HG02870 (cell line): ENCODE data around the gene NGF.
"Not testable (repeated sequence)": the region's sequence is repeated elsewhere in the genome, so short reads cannot be mapped to it uniquely, and the experiment has no call there.

Experiments used
- ATAC-seq: cut with Tn5 transposase; IDR thresholded peaks from one replicate; pipeline ENCODE4 v1.9.1; 2021; ENCODE audit warnings: mild to moderate bottlenecking, moderate library complexity; ENCODE audit not compliant: unreplicated experiment

The NGF gene

DNA sequence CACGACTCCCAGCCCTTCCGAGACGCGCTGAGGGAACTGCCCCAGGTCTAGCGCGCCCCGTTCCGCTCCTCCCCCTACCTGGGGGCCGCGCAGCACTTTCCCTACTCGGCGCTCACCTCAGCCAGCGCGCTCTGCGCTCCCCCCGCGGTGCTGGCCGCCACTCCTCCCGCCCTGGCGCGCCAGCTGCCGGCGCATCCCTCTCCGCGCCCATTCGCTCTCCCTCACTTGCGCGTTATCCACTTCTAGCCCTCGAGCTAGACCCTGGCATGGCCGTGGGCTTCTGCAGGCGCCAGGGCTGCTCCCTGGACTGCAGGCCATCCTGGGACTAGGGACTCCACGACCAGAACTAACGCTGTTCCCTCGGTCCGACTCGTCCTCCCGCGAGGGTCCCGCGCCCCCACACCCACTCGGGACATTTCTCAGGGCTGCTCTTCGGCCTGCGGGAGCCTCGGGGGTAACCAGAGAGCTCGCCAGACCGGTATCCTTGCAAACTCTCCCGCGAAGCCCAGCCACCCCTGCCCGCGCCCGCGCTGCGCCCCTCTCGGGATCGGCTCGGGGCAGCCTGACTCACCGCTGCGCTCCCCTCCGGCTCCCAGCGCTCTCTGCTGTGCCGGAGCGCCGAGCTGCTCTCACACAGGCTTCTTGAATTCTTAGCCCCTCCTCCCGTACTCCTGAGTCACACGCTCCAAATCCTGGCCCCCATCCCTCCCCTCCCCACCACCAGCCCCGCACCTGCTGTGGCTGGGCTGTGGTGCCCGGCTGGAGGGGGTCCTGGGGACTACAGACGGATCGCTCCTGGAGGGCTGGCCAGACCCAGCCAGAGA, at the start of gene NGF:
NGF (minus strand) TSS at position 617 of the 824 bp plus-strand sequence. CDS start 51,454 bp downstream, outside the sequence.
- ATAC-seq, result no peak

DNA sequence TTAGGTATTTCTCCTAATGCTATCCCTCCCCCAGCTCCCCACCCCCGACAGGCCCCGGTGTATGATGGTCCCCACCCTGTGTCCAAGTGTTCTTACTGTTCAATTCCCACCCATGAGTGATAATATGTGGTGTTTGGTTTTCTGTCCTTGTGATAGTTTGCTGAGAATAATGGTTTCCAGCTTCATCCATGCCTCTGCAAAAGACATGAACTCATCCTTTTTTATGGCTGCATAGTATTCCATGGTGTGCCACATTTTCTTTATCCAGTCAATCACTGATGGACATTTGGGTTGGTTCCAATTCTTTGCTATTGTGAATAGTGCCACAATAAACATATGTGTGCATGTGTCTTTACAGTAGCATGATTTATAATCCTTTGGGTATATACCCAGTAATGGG, 45.4 kb upstream of the NGF start:
- not testable (repeated sequence) for ATAC-seq

DNA sequence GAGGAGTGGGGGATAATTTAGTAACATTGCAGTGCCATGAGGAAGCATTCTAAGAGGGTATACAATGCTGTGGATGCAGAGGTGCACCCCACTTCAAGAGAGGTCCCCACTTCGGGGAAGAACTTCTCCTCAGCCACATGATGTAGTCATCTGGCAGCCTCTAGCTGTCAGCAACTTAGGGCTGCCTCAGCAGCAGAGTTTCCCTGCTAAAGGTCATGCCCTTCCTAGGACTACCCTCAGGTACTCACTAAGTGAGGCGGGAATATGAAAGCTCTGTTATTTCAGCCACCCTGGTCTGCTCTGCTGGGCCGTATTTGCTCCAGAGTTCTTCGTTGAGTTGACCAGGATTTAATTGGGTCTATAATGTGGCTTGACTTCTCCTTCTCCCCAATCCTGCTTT, 41.9 kb upstream of the NGF start:
- no peak for ATAC-seq

DNA sequence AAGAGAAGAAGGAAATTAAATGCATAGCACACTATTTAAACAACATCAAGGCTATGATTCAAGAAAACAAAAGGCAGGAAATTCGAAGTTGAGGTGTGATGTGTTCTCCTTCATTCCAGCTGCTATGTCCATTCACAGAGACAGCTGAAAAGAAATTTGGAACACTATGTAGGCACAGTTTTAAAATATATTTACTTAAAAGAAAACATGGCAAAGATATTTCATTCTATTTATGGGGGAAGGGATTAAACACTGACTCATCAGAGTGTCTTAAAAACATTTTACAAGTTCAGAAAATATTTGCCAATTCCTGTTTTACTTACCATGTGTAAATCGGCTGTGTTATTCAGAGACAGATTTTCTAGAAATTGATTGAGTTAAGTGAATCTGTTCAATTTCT, 39.4 kb upstream of the NGF start:
- no peak for ATAC-seq

DNA sequence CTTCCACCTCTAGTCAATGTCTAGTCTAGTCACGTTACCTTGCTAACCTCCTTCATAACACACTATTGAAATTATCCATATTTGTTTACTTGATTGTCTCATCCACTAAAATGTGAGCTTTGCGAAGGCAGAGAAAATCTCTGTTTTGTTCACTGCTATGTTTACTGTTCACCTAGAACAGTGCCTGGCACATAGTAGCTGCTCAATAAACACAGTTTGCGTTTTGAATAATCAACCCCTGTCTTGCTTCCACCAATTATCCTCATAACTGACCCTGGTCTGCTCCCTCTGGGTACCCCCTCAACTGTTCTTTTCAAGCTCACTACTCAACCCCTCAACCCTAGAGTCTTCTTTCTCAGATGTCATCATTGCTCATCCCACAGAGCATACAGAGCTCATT, 36.5 kb upstream of the NGF start:
- no peak for ATAC-seq

DNA sequence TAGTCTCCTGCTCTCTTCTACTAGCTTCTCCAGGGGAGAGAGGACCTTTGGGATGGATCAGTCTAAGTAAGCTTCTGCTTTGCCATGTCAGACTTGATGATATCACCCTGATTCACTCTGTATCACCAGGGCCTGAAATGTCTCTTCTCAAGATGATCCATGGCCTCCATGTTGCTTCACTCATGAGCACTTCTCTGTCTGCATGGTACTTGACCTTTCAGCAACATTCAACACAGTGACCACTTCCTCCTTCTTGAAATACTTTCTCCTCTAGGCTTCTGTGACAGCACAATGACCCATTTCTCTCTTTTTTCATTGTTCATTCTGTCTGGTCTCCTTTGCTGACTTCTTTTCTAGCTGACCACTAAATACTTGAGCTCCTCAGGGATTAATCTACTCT, 35.3 kb upstream of the NGF start:
- no peak for ATAC-seq

DNA sequence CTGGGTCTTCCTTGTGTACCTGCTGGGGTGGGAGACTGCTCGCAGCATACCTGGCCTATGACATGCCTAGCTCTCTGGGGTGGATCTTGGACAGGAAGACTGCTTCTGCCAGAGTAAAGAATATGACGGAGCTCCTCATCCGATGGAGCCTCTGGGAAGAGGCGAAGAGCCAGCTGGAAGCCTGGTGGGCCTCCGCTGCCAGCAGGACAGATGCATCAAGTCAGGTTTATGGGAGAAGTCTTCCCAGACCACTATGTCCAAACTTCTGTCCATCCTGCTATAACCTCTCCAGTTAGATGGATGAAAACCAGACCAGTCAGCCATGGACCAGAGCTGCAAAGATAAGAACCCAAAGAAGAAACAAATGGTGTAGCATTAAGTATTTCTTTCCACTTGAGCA, 27.7 kb upstream of the NGF start:
- no peak for ATAC-seq

DNA sequence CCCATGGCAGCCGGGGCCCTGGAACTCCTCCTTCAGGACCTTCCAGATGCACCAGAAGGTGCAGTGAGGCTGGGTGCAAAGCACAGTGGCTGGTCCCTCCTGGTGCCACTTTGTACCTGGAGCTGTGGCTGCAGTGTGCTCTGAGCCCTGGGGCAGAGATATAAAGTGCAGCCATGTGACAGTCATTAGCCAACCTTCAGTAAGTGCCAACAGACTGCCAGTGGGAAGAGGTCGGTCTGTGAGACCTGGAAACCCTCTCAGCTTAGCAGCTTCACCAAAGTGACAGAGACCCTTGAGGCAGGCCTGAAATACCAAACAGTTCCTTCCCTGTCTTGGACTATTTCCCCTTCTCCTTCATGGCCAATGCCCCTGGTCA, 26.7 kb upstream of the NGF start:
- ATAC-seq, result no peak

DNA sequence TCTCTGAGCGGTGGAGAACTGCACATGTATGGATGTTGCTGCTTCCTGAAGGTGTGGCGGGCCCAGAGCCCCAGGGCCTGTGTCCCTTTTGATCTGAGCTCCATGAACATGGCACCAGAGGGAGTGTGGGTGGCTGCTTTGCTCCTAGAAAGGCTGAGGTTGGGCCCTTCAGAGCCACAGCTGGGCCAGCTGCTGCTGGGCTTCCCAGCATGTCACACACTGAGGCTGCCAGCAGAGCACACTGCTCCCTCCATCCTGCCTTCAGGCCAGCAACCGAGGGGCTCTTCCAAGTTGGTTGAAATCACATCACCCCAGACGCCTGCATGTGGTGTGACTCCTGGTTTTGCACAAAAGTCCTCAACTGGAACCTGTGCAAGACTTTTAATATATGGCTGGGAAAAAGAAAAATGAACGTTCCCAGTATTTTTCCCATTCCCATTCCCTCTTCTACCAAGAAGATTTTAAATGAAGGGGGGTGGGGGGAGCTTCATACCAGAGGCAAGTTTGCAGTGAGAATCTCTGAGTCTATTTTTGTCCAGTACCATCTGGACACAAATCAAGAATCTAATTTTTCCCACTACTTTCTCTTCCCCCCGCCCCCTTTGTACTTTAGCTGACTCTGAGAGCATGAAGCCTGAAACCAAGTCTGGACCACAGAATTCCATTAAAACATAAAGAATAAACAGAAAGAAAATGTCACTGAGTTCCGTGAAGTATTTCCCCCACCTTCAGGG, 26.2 kb upstream of the NGF start:
- no peak for ATAC-seq

DNA sequence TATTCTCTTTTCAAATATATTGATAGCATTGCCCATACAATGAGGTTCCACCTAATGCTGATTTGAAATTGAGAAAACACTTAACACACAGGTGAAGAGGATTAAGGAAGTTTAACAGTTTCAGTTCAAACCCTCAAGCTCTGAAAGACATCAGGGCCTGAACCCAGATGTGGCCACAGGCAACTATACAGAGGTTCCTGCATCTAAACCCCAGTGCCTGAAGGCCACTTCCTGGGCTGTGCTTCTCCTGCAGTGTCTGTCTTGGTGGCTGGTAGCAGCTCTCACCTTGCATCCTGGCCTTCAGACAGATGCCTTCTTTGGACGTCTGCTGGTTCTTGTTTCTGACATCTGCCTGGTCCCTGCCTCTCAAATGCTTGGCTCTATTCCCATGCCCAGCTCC, 25.1 kb upstream of the NGF start:
- no peak for ATAC-seq

DNA sequence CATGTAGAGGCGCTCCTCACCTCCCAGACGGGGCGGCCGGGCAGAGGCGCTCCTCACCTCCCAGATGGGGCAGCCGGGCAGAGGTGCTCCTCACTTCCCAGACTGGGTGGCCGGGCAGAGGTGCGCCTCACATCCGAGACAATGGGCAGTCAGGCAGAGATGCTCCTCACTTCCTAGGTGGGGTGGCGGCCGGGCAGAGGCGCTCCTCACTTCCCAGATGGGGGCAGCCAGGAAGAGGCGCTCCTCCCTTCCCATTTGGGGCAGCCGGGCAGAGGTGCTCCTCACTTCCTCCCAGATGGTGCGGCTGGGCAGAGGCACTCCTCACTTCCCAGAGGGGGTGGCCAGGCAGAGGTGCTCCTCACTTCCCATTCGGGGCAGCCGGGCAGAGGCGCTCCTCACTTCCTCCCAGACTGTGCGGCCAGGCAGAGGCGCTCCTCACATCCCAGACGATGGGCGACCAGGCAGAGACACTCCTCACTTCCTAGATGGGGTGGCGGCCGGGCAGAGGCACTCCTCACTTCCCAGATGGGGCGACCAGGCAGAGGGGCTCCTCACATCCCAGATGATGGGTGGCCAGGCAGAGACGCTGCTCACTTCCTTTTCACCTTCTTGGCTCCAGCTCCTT, 22.6 kb upstream of the NGF start:
- ATAC-seq, result not testable (repeated sequence)

DNA sequence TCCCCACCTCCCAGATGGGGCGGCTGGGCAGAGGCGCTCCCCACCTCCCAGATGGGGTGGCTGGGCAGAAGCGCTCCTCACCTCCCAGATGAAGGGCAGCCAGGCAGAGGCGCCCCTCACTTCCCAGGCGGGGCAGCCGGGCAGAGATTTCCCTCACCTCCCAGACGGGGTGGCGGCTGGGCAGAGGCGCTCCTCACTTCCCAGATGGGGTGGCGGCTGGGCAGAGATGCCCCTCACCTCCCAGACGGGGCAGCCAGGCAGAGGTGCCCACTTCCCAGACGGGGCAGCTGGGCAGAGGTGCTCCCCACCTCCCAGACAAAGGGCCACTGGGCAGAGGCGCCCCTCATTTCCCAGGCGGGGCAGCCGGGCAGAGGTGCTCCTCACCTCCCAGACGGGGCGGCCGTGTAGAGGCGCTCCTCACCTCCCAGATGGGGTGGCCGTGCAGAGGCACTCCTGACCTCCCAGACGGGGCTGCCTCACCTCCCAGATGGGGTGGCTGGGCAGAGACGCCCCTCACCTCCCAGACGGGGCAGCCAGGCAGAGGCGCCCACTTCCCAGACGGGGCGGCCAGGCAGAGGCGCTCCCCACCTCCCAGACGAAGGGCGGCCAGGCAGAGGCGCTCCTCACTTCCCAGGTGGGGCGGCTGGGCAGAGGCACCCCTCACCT, 21.9 kb upstream of the NGF start:
- not testable (repeated sequence) for ATAC-seq

DNA sequence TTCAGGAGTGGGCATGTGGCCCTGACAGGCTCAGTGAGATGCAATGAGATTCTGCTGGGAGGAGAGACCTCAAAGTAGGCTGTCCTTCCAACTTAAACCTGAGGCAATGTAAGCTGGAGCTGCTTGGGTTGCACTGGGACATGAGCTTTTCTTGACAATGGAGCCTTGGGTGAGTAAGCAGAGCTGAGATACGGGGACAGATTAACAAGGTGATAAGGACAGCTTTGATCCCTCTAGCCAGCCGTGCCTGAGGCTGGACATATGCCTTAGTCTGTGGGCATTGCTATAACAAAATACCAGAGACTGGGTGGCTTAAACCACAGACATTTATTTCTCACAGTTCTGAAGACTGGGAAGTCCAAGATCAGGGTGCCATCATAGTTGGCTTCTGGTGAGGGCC, 18.3 kb upstream of the NGF start:
- no peak for ATAC-seq

DNA sequence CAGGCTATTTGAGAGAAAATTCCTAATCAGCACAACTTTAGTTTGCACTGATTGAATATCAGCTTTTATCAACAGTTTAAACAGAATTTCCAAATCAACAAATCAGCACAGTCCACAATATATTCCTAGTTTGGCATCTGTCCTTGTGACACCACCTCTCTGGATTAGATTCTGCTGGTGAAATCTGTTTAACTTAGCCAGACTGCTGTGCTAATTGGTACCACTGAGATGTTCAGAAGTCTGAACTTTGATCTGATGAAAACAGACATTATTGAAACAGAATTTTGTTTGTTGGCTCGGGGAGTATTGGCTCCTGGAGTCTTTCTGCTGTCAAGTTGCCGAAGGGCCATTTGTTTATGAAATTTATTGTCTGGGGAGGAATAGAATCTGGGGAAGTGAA, 17.0 kb upstream of the NGF start:
- ATAC-seq, result no peak

DNA sequence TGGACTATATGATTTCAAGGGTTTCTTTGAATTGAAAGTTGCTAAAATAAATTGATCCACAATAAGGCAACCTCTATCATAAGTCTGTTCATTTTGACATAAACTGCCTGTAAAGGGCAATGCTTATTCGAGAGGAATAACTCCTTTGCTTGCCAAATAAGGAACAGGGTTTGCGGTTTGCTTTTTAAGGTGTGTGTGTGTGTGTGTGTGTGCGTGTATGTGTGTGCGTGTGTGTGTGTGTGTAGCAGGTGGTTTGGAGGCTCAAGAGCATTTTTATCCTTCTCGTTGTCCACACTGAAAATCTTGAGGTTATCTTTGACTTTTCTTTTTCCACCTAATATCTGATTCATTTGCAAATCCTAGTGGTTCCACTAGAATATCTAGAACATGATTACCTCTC, 13.1 kb upstream of the NGF start:
- no peak for ATAC-seq

DNA sequence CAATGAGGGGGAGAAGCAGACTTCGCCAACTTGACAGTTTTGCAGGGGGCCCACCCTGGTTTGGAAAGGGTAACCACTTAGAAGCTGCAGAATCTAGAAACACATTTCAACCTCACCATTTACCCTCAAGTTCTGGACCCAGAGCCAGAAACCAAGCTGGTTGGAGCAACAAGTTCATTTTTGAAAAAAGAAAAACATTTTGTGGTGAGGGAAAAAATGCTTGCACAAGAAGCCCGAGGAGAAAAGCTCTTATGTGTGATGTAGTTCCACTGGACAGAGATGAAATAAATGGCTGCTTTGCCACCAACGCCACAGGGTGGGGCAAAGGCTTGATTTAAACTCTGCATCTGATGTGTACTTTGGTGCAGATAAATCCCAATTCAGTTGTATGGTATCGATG, 10.6 kb upstream of the NGF start:
- ATAC-seq, result no peak

DNA sequence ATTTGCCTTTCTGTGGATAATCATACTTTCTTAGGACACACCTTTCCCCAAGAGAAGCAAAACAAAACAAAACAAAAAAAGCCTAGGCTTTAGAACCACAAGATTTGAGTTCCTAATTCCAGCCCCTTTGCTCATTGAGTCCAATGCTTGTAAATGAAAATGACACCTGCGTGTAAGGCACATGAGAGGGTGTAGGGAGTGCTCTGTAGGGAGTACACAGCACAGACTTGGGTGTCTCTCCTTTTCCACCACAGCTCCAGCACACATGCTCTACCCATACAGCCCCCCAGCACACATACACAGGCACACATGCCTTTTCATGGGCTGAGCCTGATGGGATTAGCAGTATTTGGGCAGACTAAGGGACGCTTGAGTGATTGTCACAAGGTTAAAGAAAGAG, 9.2 kb upstream of the NGF start:
- ATAC-seq, result no peak

DNA sequence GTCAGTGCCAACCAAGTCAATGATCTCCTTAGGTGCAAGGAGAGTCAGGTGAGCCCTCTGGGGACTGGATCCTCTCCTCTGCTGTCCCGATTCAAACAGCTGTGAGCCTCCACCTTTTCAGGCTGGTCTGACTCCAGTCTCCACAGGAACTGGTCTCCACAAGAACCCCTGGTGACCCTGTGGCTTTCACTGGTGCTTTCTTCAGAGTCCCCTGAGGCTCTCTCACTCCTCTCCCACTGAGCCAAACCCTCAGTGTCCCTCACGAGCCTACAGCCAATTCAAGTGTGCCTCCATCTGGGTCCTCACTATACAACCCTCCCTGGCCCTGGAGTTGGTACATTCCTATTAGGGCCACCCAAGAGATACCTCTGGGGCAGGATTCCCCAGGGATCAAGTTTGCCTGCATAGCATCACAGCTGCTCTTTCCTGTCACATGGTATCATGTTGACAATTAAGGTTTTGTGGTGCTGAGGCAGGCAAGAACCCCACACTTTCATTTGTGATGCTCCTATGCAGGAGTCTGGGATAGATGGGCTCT, 5.2 kb upstream of the NGF start:
- no peak for ATAC-seq

DNA sequence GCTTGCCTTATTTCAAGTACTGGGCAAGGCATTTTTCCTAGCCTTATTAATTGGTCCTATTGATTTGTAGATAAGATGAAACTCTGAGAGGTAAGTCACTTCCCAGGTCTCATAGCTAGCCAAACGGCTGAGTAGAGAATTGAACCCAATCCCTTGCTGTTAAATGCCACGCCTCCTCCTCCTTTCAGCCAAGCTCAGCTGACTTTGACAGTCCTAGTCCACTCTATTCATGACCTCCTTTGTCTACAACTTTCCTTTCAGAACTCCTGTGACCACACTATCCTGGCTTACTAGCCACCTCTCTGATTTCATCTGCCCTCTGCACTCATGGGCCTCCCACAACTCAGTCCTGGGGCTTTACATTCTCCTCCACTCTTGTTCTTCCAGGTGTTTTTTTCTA, 3.9 kb upstream of the NGF start:
- no peak for ATAC-seq

DNA sequence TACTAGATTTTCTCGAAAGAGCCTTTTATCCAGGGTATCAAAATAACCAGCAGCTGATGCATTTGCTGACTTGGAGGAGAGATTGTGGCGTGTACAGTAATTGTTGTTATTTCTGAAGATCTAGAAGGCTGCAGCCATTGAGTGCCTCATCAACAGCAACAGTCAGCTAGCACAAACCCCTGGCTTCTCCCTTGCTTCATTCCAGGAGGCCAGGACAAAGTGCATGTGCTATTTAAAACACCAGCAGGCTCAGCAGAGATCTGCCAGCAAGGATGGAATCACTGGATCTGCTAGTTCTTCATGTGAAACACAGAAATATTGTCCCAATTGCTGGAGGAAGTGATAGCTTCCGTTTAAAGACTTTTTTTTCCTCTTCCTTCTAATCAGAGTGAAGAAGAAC, 2.8 kb upstream of the NGF start:
- no peak for ATAC-seq

DNA sequence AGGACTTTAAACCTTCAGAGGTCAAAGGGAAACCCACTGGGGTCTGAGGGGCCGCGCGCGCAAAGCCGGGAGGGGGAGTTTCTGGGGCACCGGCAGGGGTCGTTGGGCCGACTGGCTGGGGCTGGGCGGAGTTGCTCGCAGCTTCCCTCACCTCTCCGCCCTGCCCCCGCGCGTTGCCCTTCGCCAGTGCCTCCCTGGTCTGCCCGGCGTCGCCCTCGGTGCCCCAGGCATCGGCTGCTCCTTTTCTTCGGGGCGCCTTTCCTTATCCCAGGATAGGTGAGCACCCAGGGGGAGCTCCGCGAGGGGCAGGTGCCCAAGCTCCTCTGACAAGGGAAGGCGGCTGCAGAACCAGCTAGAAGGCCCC, 390 bp upstream of the NGF start:
- ATAC-seq, result no peak
